GM18498 (cell line): ENCODE data around the gene TSPEAR.

Experiments
- ATAC-seq: cut with Tn5 transposase; IDR thresholded peaks from one replicate; pipeline ENCODE4 v1.9.1; 2021; ENCODE audit warnings: mild to moderate bottlenecking, moderate library complexity; ENCODE audit not compliant: unreplicated experiment

The TSPEAR gene

DNA sequence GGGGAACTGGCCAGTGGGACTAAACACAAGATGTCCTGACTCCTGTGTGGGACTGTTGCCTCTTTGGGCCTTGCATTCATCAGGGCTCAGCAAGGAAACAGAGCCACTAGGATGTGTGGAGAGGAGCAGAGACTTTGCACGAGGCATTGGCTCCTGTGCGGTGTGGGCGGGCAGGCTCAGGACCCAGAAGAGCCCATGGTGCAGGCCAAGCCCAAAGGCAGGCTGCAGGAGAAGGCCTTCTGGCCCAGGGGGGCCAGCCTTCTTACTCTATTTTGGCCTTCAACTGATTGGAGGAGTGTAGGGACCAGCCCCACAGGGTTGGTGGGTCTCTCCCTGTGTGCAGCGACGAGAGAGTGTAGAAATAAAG lies 232.6 kb downstream of the TSPEAR start:
- ATAC-seq, result no peak

DNA sequence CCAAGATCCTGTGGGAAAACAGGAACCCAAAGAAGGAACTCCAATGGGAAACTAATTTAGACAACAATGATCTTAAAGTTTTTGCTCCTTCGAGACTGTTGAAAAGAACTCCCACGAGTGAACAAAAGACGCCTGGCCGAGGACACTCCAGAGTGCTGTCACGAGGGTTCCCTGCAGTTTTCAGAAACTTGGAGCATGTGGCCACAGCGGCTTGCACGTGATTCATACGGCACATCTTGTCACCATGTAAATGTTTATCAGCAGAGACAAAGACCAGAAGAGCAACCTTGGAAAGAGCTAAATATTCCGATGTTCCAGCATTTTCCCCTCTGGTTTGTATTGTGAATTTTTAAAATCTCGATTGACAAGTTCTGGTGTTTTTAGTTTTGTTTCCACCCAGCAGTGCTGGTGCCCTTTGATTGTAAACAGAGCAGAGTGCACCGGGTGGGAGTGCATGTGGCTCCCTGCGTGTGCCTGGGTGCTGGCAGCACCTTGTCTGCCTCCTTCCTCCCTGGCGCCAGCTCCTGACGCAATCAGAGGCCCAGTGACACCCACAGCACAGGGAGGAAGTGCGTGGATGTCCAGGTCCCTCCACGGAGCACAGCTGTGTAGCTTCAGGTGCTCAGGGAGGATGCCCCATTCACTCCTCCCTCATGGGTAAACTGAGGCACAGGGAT lies 233.1 kb downstream of the TSPEAR start:
- no peak for ATAC-seq

DNA sequence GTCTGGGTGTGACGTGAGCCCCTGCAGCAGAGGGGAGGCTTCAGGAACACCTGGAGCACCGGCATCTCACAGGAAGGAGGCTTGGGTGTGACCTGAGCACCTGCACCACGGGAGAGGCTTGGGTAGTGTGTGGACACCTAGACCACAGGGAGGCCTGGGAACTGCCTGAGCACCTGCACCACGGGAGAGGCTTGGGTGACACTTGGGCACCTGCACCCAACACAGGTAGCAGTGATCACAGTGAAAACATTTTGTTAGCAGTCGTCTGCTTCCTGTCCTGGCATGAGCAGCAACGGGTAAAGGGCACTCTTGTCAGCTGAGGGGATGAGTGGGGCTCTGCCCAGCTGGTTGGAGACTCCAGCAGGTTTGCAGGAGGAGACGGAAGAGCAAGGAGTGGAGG lies 233.7 kb downstream of the TSPEAR start:
- ATAC-seq, result no peak

DNA sequence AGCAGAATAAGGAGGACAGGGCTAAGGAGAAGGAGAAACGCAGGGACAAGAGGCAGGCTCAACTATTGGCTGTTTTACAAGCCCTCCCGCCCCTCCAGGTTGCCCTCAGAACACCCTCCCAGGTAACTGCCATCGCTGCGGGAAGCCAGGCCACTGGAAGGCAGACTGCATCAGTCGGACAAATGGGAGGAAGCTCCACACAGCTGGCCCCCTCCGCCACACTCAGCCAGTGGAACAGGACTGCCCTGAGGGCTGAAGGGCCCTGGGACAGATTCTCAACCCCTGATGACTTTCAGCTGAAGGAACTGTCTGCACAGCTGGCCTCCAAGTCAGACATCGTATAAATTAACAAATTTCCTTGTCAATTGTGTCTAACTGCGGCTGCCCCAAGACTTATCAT lies 234.2 kb downstream of the TSPEAR start:
- ATAC-seq, result no peak

DNA sequence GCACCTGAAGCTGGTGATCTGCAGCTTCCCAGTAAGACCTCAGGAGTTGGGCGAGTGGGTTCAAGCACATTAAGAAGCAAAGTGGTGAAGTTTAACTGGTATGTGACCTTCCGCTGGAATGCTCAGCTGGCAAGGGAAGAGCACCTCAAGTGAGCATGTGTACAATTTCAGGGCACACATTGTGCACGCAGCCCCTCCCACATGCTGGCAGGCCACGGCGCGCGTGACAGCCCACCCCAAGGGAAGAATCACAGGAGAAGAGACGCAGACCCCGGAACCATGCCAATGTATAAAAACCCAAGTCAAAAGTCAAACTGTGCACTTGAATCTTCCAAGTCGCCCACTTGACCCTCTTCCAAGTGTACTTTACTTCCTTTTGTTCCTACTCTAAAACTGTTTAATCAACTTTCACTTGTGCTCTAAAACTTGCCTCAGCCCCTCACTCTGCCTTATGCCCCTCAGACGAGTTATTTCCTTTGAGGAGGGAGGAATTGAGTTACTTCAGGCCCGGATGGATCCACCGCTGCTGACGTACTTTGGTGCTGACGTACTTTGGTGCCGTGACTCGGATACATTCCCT lies 236.0 kb downstream of the TSPEAR start:
- ATAC-seq, result no peak

DNA sequence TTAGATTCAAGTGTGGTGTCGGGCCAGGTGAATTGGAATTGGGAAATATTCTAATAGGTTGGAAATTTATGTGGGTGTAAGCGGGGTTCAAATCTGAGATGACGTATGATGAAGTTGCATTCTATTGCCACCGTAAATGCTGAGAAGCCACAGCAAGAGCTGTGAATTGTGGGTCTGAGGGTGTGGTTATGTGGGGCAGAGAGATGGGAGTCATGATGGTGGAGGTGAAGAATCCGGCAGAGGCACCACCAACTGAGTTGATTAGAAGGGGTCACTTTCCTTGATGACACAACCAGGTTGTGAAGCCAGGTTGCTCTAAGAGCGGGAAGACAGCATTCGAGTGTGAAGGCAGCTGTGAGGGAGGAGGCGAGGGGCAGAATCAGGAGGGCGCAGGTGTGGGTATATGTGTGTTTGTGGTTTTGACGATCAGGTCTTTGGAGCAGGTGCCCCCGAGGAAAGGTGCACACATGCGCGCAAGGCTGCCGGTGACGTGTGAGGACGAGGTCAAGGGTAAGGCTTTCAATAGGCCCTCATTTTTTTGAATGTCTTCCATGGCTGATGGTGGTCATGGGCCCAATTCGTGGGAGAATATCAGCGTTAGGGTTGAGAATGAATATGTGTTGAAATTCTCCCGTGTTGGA lies 237.3 kb downstream of the TSPEAR start:
- no peak for ATAC-seq

DNA sequence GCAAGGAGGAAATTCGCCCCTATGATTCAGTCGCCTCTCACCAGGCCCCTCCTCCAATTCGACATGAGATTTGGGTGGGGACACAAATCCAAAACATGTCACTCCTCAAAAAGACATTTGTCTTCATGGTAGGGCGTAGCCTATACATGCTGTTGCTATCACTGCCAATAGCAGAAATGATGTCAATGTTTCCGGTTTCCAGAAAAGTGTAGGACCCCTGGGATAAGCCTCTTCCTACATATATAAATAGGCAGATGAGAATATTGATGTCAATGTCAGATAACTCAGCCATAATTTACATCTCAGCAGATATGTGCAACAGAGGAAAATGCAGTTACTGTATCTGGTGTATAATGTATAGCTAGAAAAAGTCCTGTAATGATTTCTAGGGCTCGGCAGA lies 239.4 kb downstream of the TSPEAR start:
- no peak for ATAC-seq

DNA sequence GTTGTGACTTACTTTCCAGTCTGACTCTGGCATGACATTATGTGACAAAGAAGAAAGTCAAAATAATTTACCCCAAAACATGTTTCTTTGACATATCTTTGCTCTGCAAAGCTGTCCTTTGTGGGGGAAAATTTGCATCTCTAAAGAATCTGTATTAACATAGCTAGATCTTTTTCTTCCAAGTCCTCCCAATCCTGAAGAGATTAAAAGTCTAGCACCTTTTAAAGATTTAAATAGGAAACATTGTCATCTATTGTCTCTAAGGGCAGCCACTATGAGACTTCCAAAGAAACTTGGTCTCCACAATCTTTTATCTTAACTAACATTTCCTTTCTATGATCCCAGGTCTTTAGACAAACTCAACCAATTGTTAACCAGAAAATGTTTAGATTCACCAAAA lies 240.0 kb downstream of the TSPEAR start:
- no peak for ATAC-seq

DNA sequence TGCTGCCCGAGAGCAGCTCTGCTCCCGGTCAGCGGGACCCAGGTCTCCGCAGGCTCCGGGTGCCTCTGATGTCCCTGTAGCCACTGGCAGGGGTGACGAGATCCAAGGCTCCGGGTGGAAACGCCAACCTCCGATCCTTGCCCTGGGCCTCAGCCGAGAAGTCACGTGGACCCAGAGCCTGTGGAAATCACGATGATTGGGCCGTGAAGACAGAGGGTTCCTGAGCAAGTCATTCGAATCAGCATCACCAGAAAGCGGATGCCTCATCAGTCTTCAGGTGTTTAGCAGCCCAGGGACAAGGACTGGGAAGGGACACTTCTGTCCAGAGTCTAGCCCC lies 243.5 kb downstream of the TSPEAR start:
- ATAC-seq, result no peak

DNA sequence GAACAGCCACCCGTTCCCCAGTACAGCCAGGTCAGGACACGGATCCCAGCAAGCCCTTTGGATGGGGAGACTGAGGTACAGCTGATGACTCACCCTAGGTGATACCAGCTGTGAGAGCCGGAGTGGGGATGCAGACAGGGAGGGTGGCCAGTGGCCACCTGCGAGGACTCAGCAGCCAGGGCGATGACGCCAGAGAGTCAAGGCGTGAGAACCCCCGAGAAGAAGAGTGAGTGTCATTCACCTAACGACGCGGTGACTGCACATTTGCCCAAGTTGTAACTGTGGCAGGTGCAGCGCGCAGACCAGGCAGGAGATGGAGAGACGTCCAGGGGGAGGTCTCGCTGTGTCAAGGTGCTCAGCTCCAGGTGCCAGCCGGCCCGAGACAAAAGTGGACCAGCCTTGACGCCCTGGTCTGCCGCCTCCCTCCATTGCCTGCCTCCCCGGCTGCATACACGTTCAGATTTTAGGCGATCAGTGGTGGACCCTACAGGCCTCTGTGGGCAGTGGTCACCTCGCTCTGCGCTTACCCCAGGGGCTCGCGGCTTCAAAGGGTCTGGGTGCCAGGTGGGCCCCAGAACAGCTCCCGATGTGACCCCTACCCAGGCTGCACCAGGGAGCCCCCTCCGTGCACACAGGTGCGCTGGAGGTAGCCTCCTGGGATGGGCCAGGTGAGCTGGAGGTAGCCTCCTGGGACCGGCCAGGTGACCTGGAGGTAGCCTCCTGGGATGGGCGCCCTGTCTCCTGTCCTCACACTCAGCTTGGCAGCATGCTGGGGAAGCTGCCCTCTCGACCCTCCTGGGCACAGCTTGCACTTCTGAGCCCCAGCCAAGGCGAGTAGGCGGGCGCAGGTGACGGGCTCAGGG lies 244.1 kb downstream of the TSPEAR start:
- ATAC-seq, result no peak

DNA sequence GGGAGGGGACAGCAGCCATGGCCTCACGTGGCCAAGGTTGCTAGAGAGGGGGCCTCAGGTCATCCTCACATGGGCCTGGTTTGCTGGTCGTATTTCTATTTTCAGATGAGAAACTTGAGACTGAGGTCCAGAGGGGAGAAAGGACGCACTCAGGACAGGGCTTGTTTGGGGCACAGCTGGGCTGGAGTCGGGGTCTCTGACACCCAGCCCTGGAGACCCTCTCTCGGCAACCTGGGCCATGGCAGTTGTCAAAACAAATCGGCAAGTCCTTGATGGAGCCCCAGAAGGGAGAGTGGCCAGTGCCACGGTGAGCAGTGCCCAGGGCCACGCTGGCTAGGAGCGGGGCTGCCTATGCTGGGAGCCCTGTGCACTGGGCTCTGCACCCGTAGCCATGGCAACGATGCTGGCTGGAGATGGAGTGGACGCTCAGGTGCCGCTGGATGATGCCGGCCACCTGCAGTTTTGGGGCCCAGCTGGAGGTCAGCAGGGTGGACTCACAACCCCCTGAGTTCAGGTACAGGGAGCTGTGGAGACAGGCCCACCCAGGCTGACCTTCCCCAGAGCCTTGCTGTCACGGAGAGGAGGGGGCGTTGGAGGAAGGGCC lies 244.9 kb downstream of the TSPEAR start:
- no peak for ATAC-seq

DNA sequence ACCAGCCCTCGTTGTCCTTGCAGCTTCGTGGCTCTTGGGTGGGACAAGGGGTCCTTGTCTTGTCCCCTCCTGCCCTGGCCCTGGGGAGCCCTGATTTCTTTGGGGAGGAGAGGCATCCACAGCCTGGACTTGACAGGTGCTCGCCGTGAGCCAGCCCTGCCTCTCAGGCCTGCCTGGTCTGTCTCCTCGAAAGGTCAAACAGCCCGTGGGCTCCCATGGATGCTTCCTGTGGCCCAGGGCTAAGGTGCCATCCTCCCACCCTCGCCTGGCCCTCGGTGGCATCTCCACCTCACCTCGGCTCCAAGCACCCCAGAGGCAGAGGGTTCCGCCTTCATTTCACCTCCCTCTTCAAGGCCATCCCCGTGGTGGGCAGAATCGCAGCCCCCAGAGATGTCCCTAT lies 247.0 kb downstream of the TSPEAR start:
- ATAC-seq, result no peak

DNA sequence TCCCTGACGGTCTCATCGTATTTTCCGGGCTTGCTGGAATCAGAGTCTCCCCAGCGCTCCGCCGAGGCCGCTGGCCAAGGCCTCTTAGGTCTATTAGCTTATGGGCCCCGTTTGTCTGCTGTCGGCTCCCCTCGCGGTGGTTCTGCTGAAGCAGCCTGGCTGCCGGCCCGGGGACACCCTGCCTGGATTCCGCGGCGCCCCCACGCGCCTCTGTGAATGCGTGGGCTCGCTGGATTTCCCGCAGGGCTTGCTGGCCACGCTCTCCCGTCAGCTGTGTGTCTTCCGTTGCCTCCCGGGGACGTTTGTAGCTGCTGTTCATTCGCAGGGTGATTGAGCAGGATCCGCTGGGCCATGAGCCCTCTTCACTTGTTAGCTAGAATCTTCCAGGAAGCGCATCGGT lies 247.6 kb downstream of the TSPEAR start:
- no peak for ATAC-seq

DNA sequence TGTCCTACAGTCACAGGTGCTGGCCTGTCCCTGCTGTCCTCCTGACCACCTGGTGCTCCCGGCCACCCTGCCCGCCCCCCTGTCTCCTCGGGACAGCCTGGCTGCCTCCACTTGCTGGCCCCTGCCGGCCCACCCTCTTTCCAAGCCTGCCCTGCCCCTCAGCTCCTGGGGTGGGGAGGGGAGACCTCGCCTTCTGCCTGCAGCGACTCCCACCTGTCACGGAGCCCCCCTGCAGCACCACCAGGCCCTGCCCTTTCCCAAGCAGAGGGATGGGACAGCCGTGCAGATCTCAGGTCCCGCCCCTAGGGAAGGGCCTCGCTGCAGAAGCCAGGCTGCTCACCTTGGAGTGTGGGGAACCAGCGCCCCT lies 248.6 kb downstream of the TSPEAR start:
- no peak for ATAC-seq

DNA sequence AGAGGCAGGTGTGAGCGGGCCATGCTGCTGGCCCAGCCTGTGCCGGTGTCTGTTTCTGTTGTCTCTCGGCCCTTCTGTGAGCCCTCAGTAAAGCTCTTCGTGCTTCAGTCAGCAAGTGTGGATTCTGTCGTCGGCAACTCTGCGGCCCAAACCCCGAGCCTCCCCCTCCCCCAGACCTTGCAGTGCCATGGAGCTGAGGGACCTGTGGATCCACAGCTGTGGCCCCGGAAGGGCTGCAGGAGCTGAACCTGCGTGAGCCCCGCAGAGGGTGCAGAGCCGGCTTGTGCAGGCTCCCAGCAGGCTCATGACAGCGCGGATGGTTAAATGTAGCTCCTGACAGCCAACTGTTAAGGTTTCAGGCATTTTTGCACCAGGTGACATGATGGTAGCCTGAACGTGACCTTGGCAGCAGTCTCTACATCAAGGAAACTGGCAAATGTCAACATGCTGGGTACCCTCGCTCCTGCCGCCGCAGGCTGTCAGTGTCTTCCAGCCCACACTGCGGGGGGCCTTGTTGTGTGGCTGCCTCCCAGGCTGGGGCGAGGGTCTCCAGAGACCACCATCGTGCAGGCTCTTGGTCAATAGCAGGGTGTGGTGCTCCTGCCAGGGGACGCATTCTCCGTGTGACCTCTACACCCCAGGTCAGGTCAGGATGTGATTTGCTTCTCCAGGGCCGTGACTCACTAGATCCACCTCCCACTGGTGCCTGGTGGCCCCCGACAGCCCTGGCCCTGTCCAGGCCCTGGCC lies 249.1 kb downstream of the TSPEAR start:
- no peak for ATAC-seq

DNA sequence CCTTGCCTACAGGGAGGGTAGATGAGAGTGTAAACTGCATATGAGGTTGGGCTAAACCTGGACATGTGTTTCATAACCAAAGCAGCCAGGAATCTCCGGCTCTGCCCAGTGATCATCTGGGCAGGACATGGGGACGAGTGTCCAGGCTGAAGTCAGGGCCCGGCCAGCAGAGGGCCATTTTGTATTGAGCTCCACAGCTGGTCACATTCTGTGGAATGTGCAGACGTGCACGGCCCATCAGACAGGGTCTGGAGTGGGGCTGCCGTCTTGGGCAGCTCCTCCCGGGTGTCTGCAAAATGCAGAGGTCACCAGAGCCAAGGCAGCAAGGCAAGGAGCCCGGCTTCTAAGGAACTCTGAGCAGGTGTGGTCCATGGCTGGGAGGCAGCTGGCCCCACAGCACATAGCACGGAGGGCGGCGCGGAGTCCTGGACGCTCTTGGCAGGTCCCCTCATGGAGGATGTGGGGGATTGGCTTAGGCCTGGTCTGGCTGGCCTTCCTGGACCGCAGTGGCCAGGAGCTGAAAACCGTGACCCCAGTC lies 249.8 kb downstream of the TSPEAR start:
- ATAC-seq, result no peak

DNA sequence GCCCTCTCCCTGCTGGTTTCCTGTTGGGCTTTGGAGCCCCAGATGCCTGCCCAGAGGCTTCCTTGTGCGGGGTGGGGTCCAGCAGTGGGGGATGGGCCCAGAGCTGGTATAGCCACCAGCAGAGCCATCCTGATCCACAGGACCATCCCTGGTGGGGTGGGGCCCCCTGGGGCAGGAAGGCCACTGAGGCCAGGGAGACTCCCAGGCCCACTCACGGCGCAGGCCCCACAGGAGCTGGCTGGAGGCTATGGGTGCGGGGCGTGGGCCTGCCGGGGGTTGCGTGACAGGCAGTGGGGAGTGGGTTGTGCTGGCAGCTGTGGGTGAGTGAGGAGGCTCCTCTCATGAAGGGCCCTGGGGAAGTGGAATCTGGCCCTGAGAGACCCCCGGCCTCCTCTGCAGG lies 250.4 kb downstream of the TSPEAR start:
- ATAC-seq, result no peak

DNA sequence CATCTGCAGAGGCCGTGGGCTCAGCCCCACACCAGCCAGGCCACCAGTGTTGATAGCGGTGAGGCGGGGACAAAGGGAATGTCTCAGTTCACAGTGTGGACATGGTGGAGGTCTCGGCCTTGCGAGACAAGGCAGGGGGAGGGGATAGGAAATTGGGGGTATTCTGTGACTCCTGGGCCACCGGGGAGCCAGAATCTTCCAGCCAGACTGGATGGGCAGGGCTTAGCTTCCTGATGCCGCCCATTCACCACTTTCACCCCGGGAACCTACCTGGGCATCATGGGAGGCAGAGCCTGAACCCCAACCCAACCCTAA lies 251.0 kb downstream of the TSPEAR start:
- ATAC-seq, result no peak

DNA sequence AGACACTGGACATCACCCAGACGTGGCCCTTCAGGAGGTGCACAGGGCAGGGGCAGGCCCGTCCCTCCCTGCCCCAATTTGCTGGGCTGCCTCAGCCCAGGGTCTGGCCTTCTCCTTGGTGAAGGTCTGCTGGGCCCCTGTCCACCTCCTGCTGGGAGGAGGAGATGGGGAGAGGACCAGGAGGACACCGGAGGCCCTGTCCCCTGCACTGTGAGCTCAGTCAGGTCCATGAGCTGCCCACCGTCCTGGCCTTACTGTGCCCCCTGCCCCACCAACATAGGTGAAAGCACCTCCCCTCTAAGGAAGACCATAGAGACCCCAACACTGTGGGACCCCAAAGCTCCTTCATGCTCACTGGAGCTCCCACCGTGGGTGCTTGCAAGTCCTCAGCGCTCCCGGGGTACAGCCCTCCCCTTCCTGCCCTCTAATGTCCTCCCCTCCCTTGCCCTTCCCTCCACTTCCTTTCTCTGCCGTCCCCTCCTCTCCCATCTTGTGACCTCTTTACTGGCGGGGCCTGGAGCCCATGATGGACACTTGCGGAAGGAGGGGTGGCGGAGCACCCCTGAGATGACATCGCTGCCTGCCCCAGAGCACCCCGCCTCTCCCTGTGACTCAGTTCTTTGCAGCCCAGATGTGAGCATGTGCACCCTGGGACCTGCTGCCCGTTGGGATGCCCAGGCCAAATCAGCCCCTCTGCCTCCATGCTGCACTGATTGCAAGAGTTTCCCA lies 251.5 kb downstream of the TSPEAR start:
- ATAC-seq, result no peak
